Measurements from ENCODE around the gene CEPT1.
"Not testable (repeated sequence)": the region's sequence is repeated elsewhere in the genome, so short reads cannot be mapped to it uniquely, and the experiment has no call there.

DNA sequence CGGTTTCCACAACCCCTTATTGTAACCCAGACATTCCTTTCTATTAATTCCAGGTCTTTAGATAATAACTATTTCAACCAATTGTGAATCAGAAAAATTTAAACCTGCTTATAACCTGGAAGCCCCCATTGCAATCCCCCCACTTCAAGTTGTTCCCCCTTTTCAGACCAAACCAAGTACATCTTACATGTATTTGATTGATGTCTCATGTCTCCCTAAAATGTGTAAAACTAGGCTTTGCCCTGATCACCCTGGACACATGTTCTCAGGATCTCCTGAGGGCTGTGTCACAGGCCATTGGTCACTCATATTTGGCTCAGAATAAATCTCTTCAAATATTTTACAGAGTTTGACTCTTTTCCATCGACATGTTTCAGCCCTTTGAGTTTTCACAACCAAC is 75.3 kb downstream of the CEPT1 start:
- TF ChIP-seq, protein P1, sequence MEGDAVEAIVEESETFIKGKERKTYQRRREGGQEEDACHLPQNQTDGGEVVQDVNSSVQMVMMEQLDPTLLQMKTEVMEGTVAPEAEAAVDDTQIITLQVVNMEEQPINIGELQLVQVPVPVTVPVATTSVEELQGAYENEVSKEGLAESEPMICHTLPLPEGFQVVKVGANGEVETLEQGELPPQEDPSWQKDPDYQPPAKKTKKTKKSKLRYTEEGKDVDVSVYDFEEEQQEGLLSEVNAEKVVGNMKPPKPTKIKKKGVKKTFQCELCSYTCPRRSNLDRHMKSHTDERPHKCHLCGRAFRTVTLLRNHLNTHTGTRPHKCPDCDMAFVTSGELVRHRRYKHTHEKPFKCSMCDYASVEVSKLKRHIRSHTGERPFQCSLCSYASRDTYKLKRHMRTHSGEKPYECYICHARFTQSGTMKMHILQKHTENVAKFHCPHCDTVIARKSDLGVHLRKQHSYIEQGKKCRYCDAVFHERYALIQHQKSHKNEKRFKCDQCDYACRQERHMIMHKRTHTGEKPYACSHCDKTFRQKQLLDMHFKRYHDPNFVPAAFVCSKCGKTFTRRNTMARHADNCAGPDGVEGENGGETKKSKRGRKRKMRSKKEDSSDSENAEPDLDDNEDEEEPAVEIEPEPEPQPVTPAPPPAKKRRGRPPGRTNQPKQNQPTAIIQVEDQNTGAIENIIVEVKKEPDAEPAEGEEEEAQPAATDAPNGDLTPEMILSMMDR (IDR thresholded peaks at IDR 0.05; ENCODE audit: control extremely low read depth in 1 of 3, insufficient read depth in 1 of 3, low read depth in 1 of 3, low read length in 3 of 3) = not testable (repeated sequence)
- TF ChIP-seq, protein P2, sequence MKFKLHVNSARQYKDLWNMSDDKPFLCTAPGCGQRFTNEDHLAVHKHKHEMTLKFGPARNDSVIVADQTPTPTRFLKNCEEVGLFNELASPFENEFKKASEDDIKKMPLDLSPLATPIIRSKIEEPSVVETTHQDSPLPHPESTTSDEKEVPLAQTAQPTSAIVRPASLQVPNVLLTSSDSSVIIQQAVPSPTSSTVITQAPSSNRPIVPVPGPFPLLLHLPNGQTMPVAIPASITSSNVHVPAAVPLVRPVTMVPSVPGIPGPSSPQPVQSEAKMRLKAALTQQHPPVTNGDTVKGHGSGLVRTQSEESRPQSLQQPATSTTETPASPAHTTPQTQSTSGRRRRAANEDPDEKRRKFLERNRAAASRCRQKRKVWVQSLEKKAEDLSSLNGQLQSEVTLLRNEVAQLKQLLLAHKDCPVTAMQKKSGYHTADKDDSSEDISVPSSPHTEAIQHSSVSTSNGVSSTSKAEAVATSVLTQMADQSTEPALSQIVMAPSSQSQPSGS (IDR thresholded peaks at IDR 0.05; ENCODE audit: low read length) = not testable (repeated sequence)
- not testable (repeated sequence) for TF ChIP-seq SIRT6 (IDR thresholded peaks at IDR 0.05; ENCODE audit: low read length); POLR2A (IDR thresholded peaks at IDR 0.05; ENCODE audit: control extremely low read depth in 1 of 2, low read depth in 2 of 2, low read length in 2 of 2); SP4 (IDR thresholded peaks at IDR 0.05; ENCODE audit: low read length); RAD21 (IDR thresholded peaks at IDR 0.05 in 1 of 2, conservative IDR thresholded peaks at IDR 0.05 in 1 of 2; ENCODE audit: low read depth in 2 of 2, low read length in 2 of 2); YY1 (IDR thresholded peaks at IDR 0.05; ENCODE audit: low read depth, low read length); JUN (IDR thresholded peaks at IDR 0.05; ENCODE audit: low read depth, low read length)
